Esophagus muscularis mucosa (tissue), 4 donors: ENCODE measurements around the gene SIK2. TPM values are rescaled to one million over a fixed set of nuclear protein-coding genes. Genes with fewer than 3 reads are reported as not detected.

Experiments used
- DNase-seq: peaks from one replicate; pipeline ENCODE4 v3.0.0-alpha.2; 2017; ENCODE audit errors: extremely low spot score
- H3K27ac ChIP-seq, 4 donors: fragments of 200-600 bp; sonication (generic); replicated peaks in 1 of 4; 1 replicate in 3 of 4; 2 replicates in 1 of 4; pipeline ENCODE4 v1.5.1; 2016 to 2019; ENCODE audit warnings: mild to moderate bottlenecking in 1 of 4
- H3K27me3 ChIP-seq, 4 donors: fragments of 200-600 bp; sonication (generic); one replicate each; pipeline versions ENCODE4 v1.5.1 to v1.6.0; 2016 to 2019
- H3K36me3 ChIP-seq, 4 donors: fragments of 200-600 bp; sonication (generic); one replicate each; pipeline ENCODE4 v1.5.1; 2016 to 2019
- H3K4me1 ChIP-seq, 4 donors: fragments of 200-600 bp; sonication (generic); one replicate each; pipeline ENCODE4 v1.5.1; 2016 to 2019
- H3K4me3 ChIP-seq, 4 donors: fragments of 200-600 bp; sonication (generic); 1 replicate in 2 of 4; 2 replicates in 2 of 4; pipeline ENCODE4 v1.5.1; 2016 to 2019; ENCODE audit warnings: mild to moderate bottlenecking in 4 of 4, moderate library complexity in 1 of 4
- H3K9me3 ChIP-seq, 4 donors: fragments of 200-600 bp; sonication (generic); 1 replicate in 3 of 4; 2 replicates in 1 of 4; pipeline ENCODE4 v1.5.1; 2016 to 2019
- CTCF ChIP-seq, 3 experiments: fragments of 200-600 bp in 2 of 3; fragments of 450-650 bp in 1 of 3; sonication (generic) in 2 of 3; IDR thresholded peaks; one replicate each; pipeline ENCODE4 v1.5.1; 2017 to 2019; ENCODE audit warnings: antibody characterized with exemption in 3 of 3, mild to moderate bottlenecking in 2 of 3, moderate library complexity in 1 of 3
- EP300 ChIP-seq: sonication (generic); formaldehyde crosslinking; IDR thresholded peaks from one replicate; pipeline ENCODE4 v1.6.1; 2017; ENCODE audit warnings: antibody characterized with exemption
- POLR2A ChIP-seq: fragments of 450-650 bp; IDR thresholded peaks from one replicate; pipeline ENCODE4 v1.6.1; 2017; ENCODE audit warnings: antibody characterized with exemption, moderate library complexity, mild to moderate bottlenecking, low read depth
- POLR2AphosphoS5 ChIP-seq, 2 donors: sonication (generic); formaldehyde crosslinking; IDR thresholded peaks; one replicate each; pipeline ENCODE4 v1.6.1; 2017; ENCODE audit warnings: antibody characterized with exemption in 2 of 2
- WGBS: methylation state at CpG from one replicate; pipeline ENCODE4 v1.1.5; 2018; 5-methylcytosine and 5-hydroxymethylcytosine counted together
- intact Hi-C: fragments of 100-400 bp; cut with DNase I; formaldehyde crosslinking; loops from one replicate; pipeline ENCODE4 v1.15.1; 2023
- total RNA-seq, 4 donors: library from RNA; depleted of rRNA; stranded (reverse); fragments of >200 nt; gene quantifications; one replicate each; pipeline versions ENCODE4 v1.1.0 to v1.2.1, GENCODE V29; 2016

SIK2 gene
- total RNA-seq, 4 donors from 2014 or later = 14.5 to 22.1 (median 17.4) TPM

GRCh38 chr11:111602865-111603610 lies 789 bp downstream of the SIK2 start:
- Histone ChIP-seq H3K27ac (peak overlapping the region; percentile 92 to 99 (median 97)), H3K4me1 (peaks cover 19 to 53% (median 48%) of the 10 kb centered on the region in 4 donors), H3K4me3 (peak overlapping the region; percentile 77 to 94 (median 88)), H3K9me3 (no peaks in the 10 kb centered on the region), H3K36me3 (no peaks in the 10 kb centered on the region), H3K27me3 (no peaks in the 10 kb centered on the region)
- TF ChIP-seq POLR2A (no peak), POLR2AphosphoS5 (IDR thresholded peaks at IDR 0.05) (peak in 1 of 2 donors; percentile 29)
- intact Hi-C loops = loop anchor here (2.0 to 5.0 kb wide), 2 partner anchors 164 to 239 kb away; partner anchors contain the start of gene PPP2R1B
- no peak for DNase-seq
- 2% methylated on average over 6 of the region's 44 CpGs for WGBS

GRCh38 chr11:111603611-111604130 lies 1.4 kb downstream of the SIK2 start:
- TF ChIP-seq EP300 = no peak
- TF ChIP-seq CTCF (IDR thresholded peaks at IDR 0.05) = no peak
- no peak for TF ChIP-seq POLR2A
- no peak for TF ChIP-seq POLR2AphosphoS5 (IDR thresholded peaks at IDR 0.05)
- Histone ChIP-seq H3K9me3 (no peaks in the 10 kb centered on the region), H3K4me3 (peak overlapping the region; percentile 77 to 94 (median 88)), H3K27me3 (no peaks in the 10 kb centered on the region), H3K4me1 (peaks cover 19 to 53% (median 48%) of the 10 kb centered on the region in 4 donors), H3K27ac (peak overlapping the region; percentile 92 to 99 (median 97)), H3K36me3 (no peaks in the 10 kb centered on the region)
- no peak for DNase-seq
- intact Hi-C loops = loop anchor here (2.0 to 5.0 kb wide), 2 partner anchors 163 to 239 kb away; partner anchors contain the start of gene PPP2R1B
- WGBS = 10% methylated on average over 7 of the region's 7 CpGs

- peak; percentile 47 to 58 (median 54) for TF ChIP-seq CTCF (IDR thresholded peaks at IDR 0.05)
- TF ChIP-seq POLR2A = no peak
- TF ChIP-seq POLR2AphosphoS5 (IDR thresholded peaks at IDR 0.05) = no peak
- TF ChIP-seq EP300 = no peak
- H3K4me3 ChIP-seq = peak overlapping the region; percentile 77 to 94 (median 88)
- WGBS = 40% methylated on average over 9 of the region's 9 CpGs
These were observed 2.3 kb downstream of the SIK2 start for GRCh38 chr11:111604392-111605009.

GRCh38 chr11:111605681-111606080 lies 3.4 kb downstream of the SIK2 start:
- no peaks in the 10 kb centered on the region for H3K9me3 ChIP-seq
- 29% methylated on average over 4 of the region's 4 CpGs for WGBS
- TF ChIP-seq CTCF (IDR thresholded peaks at IDR 0.05) (peak in 2 of 3 experiments; percentile 15), EP300 (no peak), POLR2A (no peak)
- peaks cover 19 to 53% (median 48%) of the 10 kb centered on the region in 4 donors for H3K4me1 ChIP-seq
- no peak overlapping the region for H3K4me3 ChIP-seq
- no peaks in the 10 kb centered on the region for H3K27me3 ChIP-seq
- H3K27ac ChIP-seq = peak overlapping the region in 1 of 4 donors; percentile 30
- H3K36me3 ChIP-seq = no peaks in the 10 kb centered on the region
- intact Hi-C loops = no loop called here
- DNase-seq = no peak

More at GRCh38 chr11:111604392-111605009, 2.3 kb downstream of the SIK2 start:
- Histone ChIP-seq H3K36me3 (no peaks in the 10 kb centered on the region), H3K9me3 (no peaks in the 10 kb centered on the region), H3K27me3 (no peaks in the 10 kb centered on the region), H3K27ac (peak overlapping the region in 3 of 4 donors; percentile 96 to 99 (median 98)), H3K4me1 (peaks cover 19 to 53% (median 48%) of the 10 kb centered on the region in 4 donors)
- DNase-seq = no peak
- intact Hi-C loops = loop anchor here (5.0 kb wide), 1 partner anchor 238 kb away; no protein-coding TSS in a partner anchor

GRCh38 chr11:111606986-111607385 lies 4.7 kb downstream of the SIK2 start:
- no peaks in the 10 kb centered on the region for H3K27me3 ChIP-seq
- no peak overlapping the region for H3K4me3 ChIP-seq
- no peak for TF ChIP-seq CTCF (IDR thresholded peaks at IDR 0.05)
- TF ChIP-seq POLR2A = no peak
- TF ChIP-seq POLR2AphosphoS5 (IDR thresholded peaks at IDR 0.05) = no peak
- no peak for TF ChIP-seq EP300
- intact Hi-C loops = no loop called here
- H3K36me3 ChIP-seq = no peaks in the 10 kb centered on the region
- H3K4me1 ChIP-seq = peaks cover 21 to 48% (median 45%) of the 10 kb centered on the region in 4 donors
- DNase-seq = no peak
- H3K27ac ChIP-seq = no peak overlapping the region
- no peaks in the 10 kb centered on the region for H3K9me3 ChIP-seq
